ENCODE results near the gene MLIP.

Gene MLIP

DNA sequence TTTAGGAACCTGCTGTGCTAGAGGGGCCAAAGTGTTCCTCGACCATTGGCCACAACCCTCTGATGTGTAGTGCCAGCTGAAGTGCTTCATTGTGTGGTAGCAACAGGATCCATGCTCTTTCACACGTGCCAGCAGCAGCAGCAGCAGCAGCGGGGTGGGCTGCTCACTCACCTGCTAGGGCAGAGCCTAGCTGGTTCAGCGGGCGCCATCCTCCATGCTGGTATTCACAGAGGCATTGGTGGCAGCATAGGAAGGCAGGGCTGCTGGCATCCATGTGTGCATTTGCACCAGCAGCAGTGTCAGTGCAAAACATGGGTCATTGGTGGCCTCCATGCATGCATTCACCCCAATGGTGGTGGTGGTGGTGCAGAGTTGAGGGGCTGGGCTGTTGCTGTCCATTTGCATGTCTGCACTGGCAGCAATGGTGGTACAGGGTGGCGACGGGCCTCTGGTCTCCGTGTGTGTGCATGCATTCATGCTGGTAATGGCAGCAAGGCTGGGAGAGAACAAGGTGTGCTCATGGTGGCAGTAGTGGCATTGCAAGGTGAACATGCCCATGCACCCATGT lies 183.8 kb downstream of the MLIP start:
- H3K9ac ChIP-seq (ENCODE audit: low read length), result no peak overlapping the region
- H3K27me3 ChIP-seq (ENCODE audit: control insufficient read depth, insufficient read depth, low read length), result no peaks in the 10 kb centered on the region
- no peak overlapping the region for H3K4me3 ChIP-seq (ENCODE audit: low read length)
- no peaks in the 10 kb centered on the region for H3K9me3 ChIP-seq (ENCODE audit: control insufficient read depth, low read length)
- H3K4me1 ChIP-seq (ENCODE audit: control insufficient read depth, insufficient read depth, low read length), result no peaks in the 10 kb centered on the region
- no peaks in the 10 kb centered on the region for H3K36me3 ChIP-seq (ENCODE audit: control insufficient read depth, insufficient read depth, low read length)

DNA sequence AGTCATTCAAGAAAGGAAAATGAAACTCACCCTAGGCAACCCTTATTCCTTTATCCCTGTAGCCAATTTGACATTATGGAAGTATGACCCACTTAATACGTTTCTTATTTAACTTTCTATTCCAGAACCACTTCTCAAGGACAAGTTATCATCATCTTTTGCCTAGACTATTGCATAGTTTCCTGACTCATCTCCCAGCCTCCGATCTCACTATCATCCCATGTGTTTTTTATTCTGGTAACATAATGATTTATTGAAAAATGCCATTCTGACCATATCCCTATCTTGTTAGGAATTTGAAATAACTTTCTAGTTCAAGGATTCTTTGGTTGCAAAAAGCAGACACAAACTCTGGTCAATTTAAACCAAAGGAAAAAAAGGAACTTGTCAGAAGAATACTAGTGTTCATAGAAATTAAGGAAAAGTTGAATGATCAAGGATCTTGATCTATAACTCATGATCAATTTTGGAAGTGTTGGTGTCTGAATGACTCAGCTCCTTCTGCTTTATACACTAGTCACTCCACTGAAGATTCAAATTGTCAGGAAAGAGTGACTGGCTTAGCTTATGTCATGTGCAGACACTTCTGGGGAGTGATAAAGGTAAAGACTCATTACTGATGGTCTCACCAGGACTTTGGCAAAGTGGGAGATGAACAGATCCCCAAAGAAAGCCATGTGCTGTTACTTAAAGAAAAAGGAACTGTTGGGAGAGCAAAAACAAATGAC lies 188.5 kb downstream of the MLIP start:
- H3K9me3 ChIP-seq (ENCODE audit: control insufficient read depth, low read length), result no peaks in the 10 kb centered on the region
- no peaks in the 10 kb centered on the region for H3K36me3 ChIP-seq (ENCODE audit: control insufficient read depth, insufficient read depth, low read length)
- H3K4me1 ChIP-seq (ENCODE audit: control insufficient read depth, insufficient read depth, low read length), result no peaks in the 10 kb centered on the region
- H3K4me3 ChIP-seq (ENCODE audit: low read length), result no peak overlapping the region
- H3K27me3 ChIP-seq (ENCODE audit: control insufficient read depth, insufficient read depth, low read length), result no peaks in the 10 kb centered on the region
- H3K9ac ChIP-seq (ENCODE audit: low read length), result no peak overlapping the region

GRCh38 chr6:54301770-54302169 lies 190.5 kb downstream of the MLIP start:
- Histone ChIP-seq H3K36me3 (ENCODE audit: control insufficient read depth, insufficient read depth, low read length) (no peaks in the 10 kb centered on the region), H3K9me3 (ENCODE audit: control insufficient read depth, low read length) (no peaks in the 10 kb centered on the region), H3K4me1 (ENCODE audit: control insufficient read depth, insufficient read depth, low read length) (no peaks in the 10 kb centered on the region), H3K4me3 (ENCODE audit: low read length) (no peak overlapping the region), H3K9ac (ENCODE audit: low read length) (no peak overlapping the region), H3K27me3 (ENCODE audit: control insufficient read depth, insufficient read depth, low read length) (no peaks in the 10 kb centered on the region)

DNA sequence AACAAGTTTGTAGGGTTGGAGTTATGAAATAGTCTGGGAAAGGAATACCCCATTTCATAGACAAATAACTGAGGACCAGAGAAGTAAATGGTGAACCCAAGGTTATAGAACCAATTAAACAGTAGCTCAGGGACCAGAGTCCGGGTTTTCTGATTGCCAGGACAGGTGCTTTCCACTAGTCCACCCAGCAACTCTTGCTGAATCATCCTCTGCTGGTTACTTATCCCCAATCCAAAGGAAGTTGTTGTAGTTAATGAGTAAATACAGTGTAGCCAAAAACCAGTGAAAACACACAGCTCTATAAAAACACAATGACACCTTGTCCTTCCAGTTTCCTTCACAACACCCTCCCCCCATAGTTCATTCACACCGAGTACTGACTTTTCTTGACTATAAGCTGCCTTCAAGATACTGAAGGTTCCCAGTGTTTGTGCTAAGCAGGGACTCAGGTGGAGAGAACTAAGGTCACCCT lies 196.2 kb downstream of the MLIP start:
- H3K9ac ChIP-seq (ENCODE audit: low read length), result no peak overlapping the region
- no peaks in the 10 kb centered on the region for H3K4me1 ChIP-seq (ENCODE audit: control insufficient read depth, insufficient read depth, low read length)
- H3K4me3 ChIP-seq (ENCODE audit: low read length), result no peak overlapping the region

DNA sequence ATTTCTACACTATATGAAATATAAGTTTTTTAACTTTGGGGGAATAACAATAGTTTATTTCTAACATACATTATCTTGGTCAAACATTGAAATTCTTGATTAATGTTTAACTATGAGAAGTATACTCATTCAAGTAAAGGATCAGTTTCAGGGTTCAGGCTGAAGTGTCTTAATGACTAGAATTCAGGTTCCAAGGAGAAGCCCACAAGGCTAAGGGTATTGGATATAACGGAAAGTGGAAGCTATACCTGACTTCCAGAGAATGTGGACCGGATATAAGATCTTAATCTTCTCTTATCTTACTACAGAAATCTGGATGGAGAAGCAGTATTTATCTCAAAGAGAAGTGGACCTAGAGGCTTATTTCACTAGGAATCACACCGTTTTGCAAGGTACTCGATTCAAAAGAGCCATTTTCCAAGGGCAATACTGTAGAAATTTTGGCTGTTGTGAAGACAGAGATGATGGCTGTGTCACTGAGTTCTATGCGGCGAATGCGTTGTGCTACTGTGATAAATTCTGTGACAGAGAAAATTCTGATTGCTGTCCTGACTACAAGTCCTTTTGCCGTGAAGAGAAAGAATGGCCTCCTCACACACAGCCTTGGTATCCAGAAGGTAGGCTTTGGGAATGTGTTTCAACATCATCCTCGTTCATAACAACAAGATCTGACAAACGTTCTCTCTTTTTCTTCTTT lies 197.2 kb downstream of the MLIP start, which contains the start of gene TINAG:
TSS of gene TINAG (plus strand) at position 153 of the 697 bp plus-strand sequence. CDS start at position 263, 110 bp downstream.
- H3K9me3 ChIP-seq (ENCODE audit: control insufficient read depth, low read length), result no peaks in the 10 kb centered on the region
- H3K4me1 ChIP-seq (ENCODE audit: control insufficient read depth, insufficient read depth, low read length), result no peaks in the 10 kb centered on the region
- no peak within 1 kb of the TSS for H3K4me3 ChIP-seq (ENCODE audit: low read length)
- H3K9ac ChIP-seq (ENCODE audit: low read length), result no peak within 1 kb of the TSS
- no peaks in the 10 kb centered on the region for H3K27me3 ChIP-seq (ENCODE audit: control insufficient read depth, insufficient read depth, low read length)
- H3K36me3 ChIP-seq (ENCODE audit: control insufficient read depth, insufficient read depth, low read length), result no peaks in the 10 kb centered on the region

More for the DNA sequence above, 196.2 kb downstream of the MLIP start:
- no peaks in the 10 kb centered on the region for H3K9me3 ChIP-seq (ENCODE audit: control insufficient read depth, low read length)
- no peaks in the 10 kb centered on the region for H3K36me3 ChIP-seq (ENCODE audit: control insufficient read depth, insufficient read depth, low read length)
- H3K27me3 ChIP-seq (ENCODE audit: control insufficient read depth, insufficient read depth, low read length), result no peaks in the 10 kb centered on the region

GRCh38 chr6:54308986-54309315 lies 197.7 kb downstream of the MLIP start:
- Histone ChIP-seq H3K9me3 (ENCODE audit: control insufficient read depth, low read length) (no peaks in the 10 kb centered on the region), H3K27me3 (ENCODE audit: control insufficient read depth, insufficient read depth, low read length) (no peaks in the 10 kb centered on the region), H3K36me3 (ENCODE audit: control insufficient read depth, insufficient read depth, low read length) (no peaks in the 10 kb centered on the region), H3K4me3 (ENCODE audit: low read length) (no peak overlapping the region), H3K9ac (ENCODE audit: low read length) (no peak overlapping the region), H3K4me1 (ENCODE audit: control insufficient read depth, insufficient read depth, low read length) (no peaks in the 10 kb centered on the region)

- Histone ChIP-seq H3K27me3 (ENCODE audit: control insufficient read depth, insufficient read depth, low read length) (no peaks in the 10 kb centered on the region), H3K9me3 (ENCODE audit: control insufficient read depth, low read length) (no peaks in the 10 kb centered on the region), H3K9ac (ENCODE audit: low read length) (no peak overlapping the region), H3K4me1 (ENCODE audit: control insufficient read depth, insufficient read depth, low read length) (no peaks in the 10 kb centered on the region), H3K36me3 (ENCODE audit: control insufficient read depth, insufficient read depth, low read length) (no peaks in the 10 kb centered on the region), H3K4me3 (ENCODE audit: low read length) (no peak overlapping the region)
Measured at GRCh38 chr6:54310377-54311152, 199.3 kb downstream of the MLIP start.

DNA sequence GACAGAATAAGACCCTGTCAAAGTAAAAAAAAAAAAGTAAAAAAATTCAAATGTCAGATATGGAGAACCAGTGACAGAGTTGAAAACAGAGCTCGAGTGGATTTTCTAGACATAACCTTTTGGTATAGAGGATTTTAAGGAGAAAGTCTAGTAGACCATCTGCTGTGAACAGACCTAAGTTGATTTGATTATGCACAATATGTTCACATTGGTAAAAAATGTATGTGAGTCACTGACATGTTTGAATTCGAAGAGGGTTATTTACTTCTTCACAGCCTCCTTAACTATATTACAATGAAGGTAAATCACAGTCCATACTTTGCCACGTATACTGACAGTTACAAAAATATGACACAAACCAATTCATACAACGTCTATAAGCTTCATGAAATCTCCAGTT lies 204.4 kb downstream of the MLIP start:
- Histone ChIP-seq H3K4me3 (ENCODE audit: low read length) (no peak overlapping the region), H3K4me1 (ENCODE audit: control insufficient read depth, insufficient read depth, low read length) (no peaks in the 10 kb centered on the region), H3K9ac (ENCODE audit: low read length) (no peak overlapping the region), H3K27me3 (ENCODE audit: control insufficient read depth, insufficient read depth, low read length) (no peaks in the 10 kb centered on the region), H3K36me3 (ENCODE audit: control insufficient read depth, insufficient read depth, low read length) (no peaks in the 10 kb centered on the region), H3K9me3 (ENCODE audit: control insufficient read depth, low read length) (no peaks in the 10 kb centered on the region)

Data from mucosa of stomach (tissue), 1 donor.